ENCODE data around the gene AEBP2.

AEBP2 gene

GRCh38 chr12:19542606-19543005 lies 103.3 kb downstream of the AEBP2 start:
- TF ChIP-seq CTCF (IDR thresholded peaks at IDR 0.05; ENCODE audit: control insufficient read depth, insufficient read depth, low read depth, low read length, missing control alignments): no peak
- H3K4me3 ChIP-seq (ENCODE audit: control insufficient read depth, low read depth, low read length): no peak overlapping the region
- DNase-seq (ENCODE audit: low read depth): no peak

GRCh38 chr12:19544353-19544752 lies 105.1 kb downstream of the AEBP2 start:
- H3K4me3 ChIP-seq (ENCODE audit: control insufficient read depth, low read depth, low read length): no peak overlapping the region
- no peak for DNase-seq (ENCODE audit: low read depth)
- no peak for TF ChIP-seq CTCF (IDR thresholded peaks at IDR 0.05; ENCODE audit: control insufficient read depth, insufficient read depth, low read depth, low read length, missing control alignments)

GRCh38 chr12:19545301-19545700 lies 106.0 kb downstream of the AEBP2 start:
- no peak for DNase-seq (ENCODE audit: low read depth)
- H3K4me3 ChIP-seq (ENCODE audit: control insufficient read depth, low read depth, low read length): no peak overlapping the region

GRCh38 chr12:19546027-19546426 lies 106.7 kb downstream of the AEBP2 start:
- H3K4me3 ChIP-seq (ENCODE audit: control insufficient read depth, low read depth, low read length): no peak overlapping the region
- no peak for TF ChIP-seq CTCF (IDR thresholded peaks at IDR 0.05; ENCODE audit: control insufficient read depth, insufficient read depth, low read depth, low read length, missing control alignments)
- DNase-seq (ENCODE audit: low read depth): peak; percentile 32

More at GRCh38 chr12:19545301-19545700, 106.0 kb downstream of the AEBP2 start:
- no peak for TF ChIP-seq CTCF (IDR thresholded peaks at IDR 0.05; ENCODE audit: control insufficient read depth, insufficient read depth, low read depth, low read length, missing control alignments)

GRCh38 chr12:19546611-19547162 lies 107.4 kb downstream of the AEBP2 start:
- TF ChIP-seq CTCF (IDR thresholded peaks at IDR 0.05; ENCODE audit: control insufficient read depth, insufficient read depth, low read depth, low read length, missing control alignments): no peak
- no peak overlapping the region for H3K4me3 ChIP-seq (ENCODE audit: control insufficient read depth, low read depth, low read length)

GRCh38 chr12:19547271-19547671 lies 108.0 kb downstream of the AEBP2 start:
- H3K4me3 ChIP-seq (ENCODE audit: control insufficient read depth, low read depth, low read length): no peak overlapping the region
- DNase-seq (ENCODE audit: low read depth): no peak
- no peak for TF ChIP-seq CTCF (IDR thresholded peaks at IDR 0.05; ENCODE audit: control insufficient read depth, insufficient read depth, low read depth, low read length, missing control alignments)

More at GRCh38 chr12:19546611-19547162, 107.4 kb downstream of the AEBP2 start:
- DNase-seq (ENCODE audit: low read depth): no peak

GRCh38 chr12:19548834-19549233 lies 109.5 kb downstream of the AEBP2 start:
- no peak for DNase-seq (ENCODE audit: low read depth)
- no peak overlapping the region for H3K4me3 ChIP-seq (ENCODE audit: control insufficient read depth, low read depth, low read length)
- TF ChIP-seq CTCF (IDR thresholded peaks at IDR 0.05; ENCODE audit: control insufficient read depth, insufficient read depth, low read depth, low read length, missing control alignments): no peak

All from AG09309 (cell line).